22Rv1 (cell line): ENCODE measurements around the gene CNIH3.

Experiments
- H3K27ac ChIP-seq: fragments of 450-650 bp; 2 replicates; pipeline ENCODE4 v1.5.1; 2017
- ZFX ChIP-seq: fragments of 450-650 bp; IDR thresholded peaks from 2 replicates; pipeline ENCODE4 v1.6.1; 2017; ENCODE audit warnings: antibody characterized with exemption, borderline replicate concordance
- TF ChIP-seq, protein P1 (sequence below): fragments of 450-650 bp; IDR thresholded peaks from 2 replicates; pipeline ENCODE4 v1.5.1; 2017; ENCODE audit warnings: mild to moderate bottlenecking

Gene CNIH3

DNA sequence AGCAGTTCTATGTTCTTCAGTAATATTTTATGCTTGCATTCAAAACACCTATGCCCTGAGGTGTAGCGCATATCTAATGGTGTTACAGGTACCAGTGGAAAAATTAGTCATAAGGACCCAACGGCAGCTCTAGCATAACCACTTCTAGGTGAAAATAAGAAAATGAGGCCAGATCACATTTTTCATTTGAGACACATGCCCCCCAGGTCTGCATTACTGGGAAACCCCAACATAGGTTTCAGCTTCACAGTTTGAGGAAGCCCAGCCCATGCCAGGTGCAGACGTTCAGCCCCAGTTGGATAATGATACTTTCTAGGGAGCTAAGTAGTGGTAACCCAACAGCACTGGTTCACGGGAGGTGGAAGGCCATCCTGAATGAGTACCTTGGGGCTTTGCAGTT is 129.8 kb downstream of the CNIH3 start:
- TF ChIP-seq ZFX: no peak
- H3K27ac ChIP-seq: no peak overlapping the region

DNA sequence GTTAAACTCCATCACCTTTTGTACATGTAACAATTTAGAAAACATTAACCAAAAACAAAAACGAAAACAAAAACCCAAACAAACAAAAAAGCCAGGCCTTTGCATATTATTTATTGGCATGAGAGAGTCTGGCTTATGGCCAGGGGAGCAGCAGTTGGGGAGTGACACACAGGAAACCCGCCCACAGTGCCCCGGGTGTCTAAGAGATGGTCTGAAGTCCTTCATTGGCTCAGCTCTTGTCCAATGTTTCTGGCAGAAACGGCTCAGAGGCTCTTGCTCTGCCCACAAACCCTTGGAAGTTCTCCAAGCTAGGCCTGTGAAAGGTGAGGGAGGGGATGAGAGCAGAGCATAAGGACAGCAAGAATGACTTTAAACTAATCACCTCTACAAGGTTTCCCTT is 131.5 kb downstream of the CNIH3 start:
- TF ChIP-seq, protein P1, sequence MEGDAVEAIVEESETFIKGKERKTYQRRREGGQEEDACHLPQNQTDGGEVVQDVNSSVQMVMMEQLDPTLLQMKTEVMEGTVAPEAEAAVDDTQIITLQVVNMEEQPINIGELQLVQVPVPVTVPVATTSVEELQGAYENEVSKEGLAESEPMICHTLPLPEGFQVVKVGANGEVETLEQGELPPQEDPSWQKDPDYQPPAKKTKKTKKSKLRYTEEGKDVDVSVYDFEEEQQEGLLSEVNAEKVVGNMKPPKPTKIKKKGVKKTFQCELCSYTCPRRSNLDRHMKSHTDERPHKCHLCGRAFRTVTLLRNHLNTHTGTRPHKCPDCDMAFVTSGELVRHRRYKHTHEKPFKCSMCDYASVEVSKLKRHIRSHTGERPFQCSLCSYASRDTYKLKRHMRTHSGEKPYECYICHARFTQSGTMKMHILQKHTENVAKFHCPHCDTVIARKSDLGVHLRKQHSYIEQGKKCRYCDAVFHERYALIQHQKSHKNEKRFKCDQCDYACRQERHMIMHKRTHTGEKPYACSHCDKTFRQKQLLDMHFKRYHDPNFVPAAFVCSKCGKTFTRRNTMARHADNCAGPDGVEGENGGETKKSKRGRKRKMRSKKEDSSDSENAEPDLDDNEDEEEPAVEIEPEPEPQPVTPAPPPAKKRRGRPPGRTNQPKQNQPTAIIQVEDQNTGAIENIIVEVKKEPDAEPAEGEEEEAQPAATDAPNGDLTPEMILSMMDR: no peak
- no peak for TF ChIP-seq ZFX
- H3K27ac ChIP-seq: no peak overlapping the region

DNA sequence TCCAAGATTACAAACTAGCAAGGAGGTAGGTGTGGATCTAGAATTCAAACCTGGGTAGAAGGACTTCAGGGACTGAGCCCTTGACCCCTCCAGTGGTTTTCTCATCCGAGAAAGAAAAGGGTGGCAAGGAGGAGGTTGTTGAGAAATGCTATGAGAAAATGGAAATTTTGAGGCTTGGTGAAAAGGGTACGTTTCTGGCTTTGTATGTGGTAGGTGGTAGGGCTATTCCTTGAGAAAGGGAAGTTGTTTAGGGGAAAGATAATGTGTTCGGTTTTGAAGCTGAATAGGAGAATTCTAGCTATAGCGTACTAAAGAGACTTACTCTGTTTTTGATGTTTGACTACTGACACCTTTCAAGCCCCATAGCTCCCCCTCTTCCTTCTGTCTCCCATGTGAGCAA is 133.8 kb downstream of the CNIH3 start:
- TF ChIP-seq, protein P1: no peak
- no peak for TF ChIP-seq ZFX
- H3K27ac ChIP-seq: no peak overlapping the region

DNA sequence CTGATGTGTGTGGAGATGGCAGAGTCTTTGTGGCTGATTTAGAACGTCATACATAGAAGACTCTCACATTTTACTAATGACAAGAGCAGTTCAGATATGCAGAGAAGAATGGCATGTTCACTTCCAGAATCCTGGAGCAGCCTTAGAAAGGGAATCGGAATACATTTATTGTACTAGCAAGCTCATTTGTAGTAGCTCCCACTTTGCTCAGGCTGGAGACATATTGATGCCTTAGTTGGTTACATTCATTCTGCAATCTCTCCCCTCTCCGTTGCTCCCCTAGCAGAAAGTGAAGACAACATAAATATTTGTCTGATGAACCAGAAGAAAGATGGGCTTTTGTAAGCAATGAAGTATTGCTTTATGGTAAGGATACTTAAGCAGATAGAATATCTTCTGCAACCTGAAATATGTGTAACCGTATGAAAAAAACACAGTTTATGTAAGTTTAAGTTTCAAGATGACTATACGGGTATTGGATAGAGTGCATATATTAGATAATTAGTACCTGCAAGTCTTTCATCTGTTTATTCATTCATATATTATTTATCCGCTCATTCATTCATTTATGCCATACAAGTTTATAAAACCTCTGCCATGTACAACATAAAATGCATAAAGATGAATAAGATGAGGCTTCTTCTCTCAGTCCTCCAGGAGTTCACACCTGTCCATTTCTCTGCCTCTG is 135.7 kb downstream of the CNIH3 start:
- TF ChIP-seq ZFX: no peak
- TF ChIP-seq, protein P1: no peak
- H3K27ac ChIP-seq: no peak overlapping the region

DNA sequence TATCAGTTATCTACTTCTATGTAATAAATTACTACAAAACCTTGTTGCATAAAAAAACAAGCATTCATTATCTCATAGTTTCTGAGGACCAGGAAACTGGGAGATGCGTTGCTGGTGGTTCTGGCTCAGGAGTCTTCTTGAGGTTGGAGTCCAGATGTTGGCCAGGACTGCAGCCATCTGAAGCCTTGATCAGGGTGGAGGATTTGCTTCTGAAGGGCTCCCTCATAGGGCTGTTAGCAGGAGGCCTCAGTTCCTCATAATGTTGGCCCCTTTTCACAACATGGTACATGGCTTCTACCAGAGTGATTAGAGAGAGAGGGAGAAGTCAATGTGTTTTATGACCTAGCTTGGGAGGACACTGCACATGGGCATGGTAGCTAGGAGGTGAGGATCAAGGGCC is 137.4 kb downstream of the CNIH3 start:
- TF ChIP-seq ZFX: no peak
- TF ChIP-seq, protein P1: no peak
- H3K27ac ChIP-seq: no peak overlapping the region

DNA sequence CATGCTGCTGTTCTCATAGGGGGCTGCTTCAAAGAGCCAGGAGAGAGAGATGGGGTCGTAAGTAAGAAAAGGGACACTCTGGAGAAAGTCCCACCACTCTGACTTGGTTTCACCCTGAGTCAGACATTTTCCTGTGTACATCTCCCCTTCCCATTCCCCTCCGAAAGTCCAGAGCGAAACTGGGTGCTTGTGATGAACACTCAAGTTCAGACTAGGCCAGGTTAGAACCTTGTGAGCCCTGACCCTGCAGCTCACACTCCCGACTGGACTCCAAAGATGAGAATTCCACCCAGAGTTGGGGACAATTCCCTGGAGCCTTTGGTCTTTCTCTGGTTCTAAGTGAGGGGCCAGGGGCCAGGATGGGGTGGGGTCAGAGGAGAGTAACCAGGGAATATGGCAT is 139.5 kb downstream of the CNIH3 start:
- TF ChIP-seq, protein P1: no peak
- TF ChIP-seq ZFX: no peak
- H3K27ac ChIP-seq: no peak overlapping the region

DNA sequence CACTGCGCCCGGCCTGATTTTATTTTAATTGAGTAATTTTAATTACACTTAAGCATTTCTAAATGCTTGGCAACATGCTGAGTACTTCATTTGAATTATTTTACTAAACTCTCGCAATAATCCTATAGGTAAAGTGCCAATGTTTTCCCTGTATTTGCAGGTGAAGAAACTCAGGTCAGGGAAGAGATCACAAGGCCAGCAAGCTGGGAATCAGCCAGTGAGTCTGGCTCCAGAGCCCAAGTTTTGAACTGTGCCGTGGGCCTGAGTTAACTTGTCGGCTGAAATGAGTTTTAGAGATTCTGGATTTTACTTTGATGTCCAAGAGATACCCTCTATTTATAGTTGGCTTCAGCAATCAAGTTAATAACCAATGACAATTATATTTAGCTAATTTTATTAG is 141.4 kb downstream of the CNIH3 start:
- TF ChIP-seq, protein P1: no peak
- TF ChIP-seq ZFX: no peak
- H3K27ac ChIP-seq: no peak overlapping the region

DNA sequence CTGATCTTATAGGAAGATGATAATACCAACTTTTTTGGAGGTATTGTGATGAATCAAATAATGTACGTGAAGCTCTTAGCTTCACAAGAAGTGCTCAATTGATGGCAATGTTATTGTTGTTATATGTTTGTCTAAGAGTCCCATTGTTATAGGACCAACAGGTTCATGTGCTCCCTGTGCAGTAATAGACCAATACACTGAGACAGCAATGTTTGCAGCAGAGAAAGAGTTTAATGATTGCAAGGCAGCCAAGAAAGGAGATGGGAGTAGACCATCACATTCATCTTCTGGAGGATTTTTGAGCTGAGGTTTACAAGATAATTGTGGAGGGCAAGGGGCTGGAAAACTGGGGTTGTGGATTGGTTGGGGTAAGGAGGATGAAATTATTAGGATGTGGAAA is 143.0 kb downstream of the CNIH3 start:
- TF ChIP-seq, protein P1: no peak
- TF ChIP-seq ZFX: no peak
- no peak overlapping the region for H3K27ac ChIP-seq
